Measurements from ENCODE around the gene NOD1.
"Not testable (repeated sequence)": the region's sequence is repeated elsewhere in the genome, so short reads cannot be mapped to it uniquely, and the experiment has no call there.

NOD1 gene

DNA sequence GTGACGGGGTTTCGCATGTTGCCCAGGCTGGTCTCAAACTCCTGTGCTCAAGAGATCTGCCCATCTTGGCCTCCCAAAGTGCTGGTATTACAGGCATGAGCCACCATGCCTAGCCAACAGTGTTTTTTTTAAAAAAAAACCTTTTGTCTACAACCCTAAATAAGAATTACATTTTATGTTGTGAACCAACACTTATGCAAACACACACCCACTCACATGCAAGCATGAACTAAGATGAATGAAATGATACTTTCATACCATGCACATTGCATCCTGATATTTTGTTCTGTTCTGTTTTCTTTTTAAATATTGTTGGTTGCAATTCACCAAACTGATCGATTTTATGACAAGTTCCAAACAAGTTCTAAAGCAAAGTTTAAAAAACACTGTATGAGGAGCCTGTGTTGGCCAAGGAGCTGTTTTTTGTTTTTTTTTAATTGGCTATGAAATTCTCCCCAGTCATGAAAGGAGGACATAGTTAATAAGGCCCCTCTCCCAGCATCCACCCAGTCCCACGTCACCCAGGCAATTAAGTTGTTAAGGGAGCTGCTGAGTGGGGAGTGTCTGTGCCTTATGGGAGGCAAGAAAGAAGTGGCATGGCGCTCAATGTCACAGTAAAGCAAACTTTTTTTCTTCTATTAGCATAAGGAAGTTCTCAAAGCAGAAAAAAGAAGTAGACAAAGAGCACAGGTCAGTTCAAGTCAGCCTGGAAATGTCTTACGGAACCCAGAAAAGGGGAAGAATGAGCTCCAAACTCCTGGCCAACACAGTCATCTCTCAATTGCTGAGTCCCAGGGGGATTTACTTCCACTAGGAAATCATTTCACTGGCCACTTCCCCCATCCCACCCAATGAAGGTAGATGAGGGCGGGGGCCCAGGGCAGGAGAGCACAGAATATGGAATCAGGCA, 50.1 kb downstream of the NOD1 start:
- Mint-ChIP-seq H3K4me3 (no peak overlapping the region), H3K27me3 (no peaks in the 10 kb centered on the region), H3K36me3 (ENCODE audit: insufficient read depth) (peaks cover 19% of the 10 kb centered on the region), H3K27ac (ENCODE audit: low read depth) (no peak overlapping the region), H3K9me3 (no peaks in the 10 kb centered on the region), H3K4me1 (no peaks in the 10 kb centered on the region)
- ATAC-seq (replicated peaks; ENCODE audit: extremely low read depth, poor library complexity, severe bottlenecking) (no peak), DNase-seq (ENCODE audit: low spot score in 2 of 2) (no peak)

DNA sequence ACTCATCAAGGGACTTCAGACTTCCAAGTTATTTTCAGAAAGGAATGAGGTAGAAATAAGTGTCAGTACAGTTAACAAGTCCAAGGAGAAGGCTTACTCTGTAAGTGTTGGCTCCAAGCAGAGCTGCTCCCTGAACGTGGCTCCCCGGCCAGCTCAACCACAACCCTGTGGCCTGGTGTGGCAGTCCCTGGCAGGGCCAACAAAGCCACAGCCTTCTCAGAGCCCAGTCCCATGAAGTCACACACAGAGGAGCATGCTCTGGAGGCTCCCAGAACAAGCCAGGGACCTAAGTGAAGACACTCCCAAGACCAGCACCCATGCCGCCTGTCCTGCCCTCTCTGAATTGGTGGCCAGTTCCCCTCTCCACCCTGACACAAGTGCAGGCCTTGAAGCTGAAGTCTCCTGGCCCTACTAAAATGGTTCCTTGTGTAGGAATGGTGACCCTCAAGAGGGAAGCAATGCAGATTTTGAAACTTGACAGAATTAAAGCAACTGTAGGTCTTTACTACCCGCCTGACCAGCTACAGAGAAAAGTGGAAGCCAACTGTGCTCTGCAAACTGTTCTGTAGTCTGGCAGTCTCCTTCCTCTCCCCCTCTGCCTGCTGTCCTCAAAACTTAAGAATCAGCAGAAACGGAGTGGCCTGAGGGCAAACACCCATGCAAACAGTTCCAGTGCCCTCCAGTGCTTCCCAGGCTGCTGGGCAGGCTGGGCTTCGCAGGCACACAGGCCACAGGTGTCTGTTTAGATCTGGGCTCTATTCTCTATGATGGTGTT, 51.1 kb downstream of the NOD1 start:
- no peaks in the 10 kb centered on the region for H3K27me3 Mint-ChIP-seq
- no peaks in the 10 kb centered on the region for H3K4me1 Mint-ChIP-seq
- H3K27ac Mint-ChIP-seq (ENCODE audit: low read depth): no peak overlapping the region
- no peaks in the 10 kb centered on the region for H3K9me3 Mint-ChIP-seq
- H3K4me3 Mint-ChIP-seq: no peak overlapping the region
- peaks cover 16% of the 10 kb centered on the region for H3K36me3 Mint-ChIP-seq (ENCODE audit: insufficient read depth)
- DNase-seq (ENCODE audit: low spot score in 2 of 2): no peak
- ATAC-seq (replicated peaks; ENCODE audit: extremely low read depth, poor library complexity, severe bottlenecking): no peak

DNA sequence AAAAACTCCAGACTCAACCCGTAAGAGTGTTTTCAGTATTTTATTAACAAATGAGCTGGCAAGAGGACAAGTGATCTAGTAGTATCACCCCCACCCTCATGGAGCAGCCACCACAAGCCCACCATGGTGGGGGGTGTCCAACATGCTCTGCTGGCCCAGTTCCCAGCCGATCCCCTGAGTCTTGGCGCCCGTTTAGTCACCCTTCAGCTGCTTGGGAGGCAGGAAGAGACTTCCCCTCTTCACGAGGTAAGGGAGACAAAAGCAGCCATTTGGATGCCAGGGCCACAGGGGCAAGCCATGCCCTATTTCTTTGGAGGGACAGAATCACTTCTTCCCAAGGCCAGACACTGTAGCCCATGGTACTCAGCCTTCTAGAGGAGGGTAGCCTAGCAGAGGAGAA, 54.1 kb downstream of the NOD1 start:
- Mint-ChIP-seq H3K4me1 (no peaks in the 10 kb centered on the region), H3K36me3 (ENCODE audit: insufficient read depth) (peaks cover 14% of the 10 kb centered on the region), H3K9me3 (peaks cover 4% of the 10 kb centered on the region), H3K27me3 (no peaks in the 10 kb centered on the region), H3K27ac (ENCODE audit: low read depth) (no peak overlapping the region), H3K4me3 (no peak overlapping the region)
- ATAC-seq (replicated peaks; ENCODE audit: extremely low read depth, poor library complexity, severe bottlenecking) (no peak), DNase-seq (ENCODE audit: low spot score in 2 of 2) (no peak)

DNA sequence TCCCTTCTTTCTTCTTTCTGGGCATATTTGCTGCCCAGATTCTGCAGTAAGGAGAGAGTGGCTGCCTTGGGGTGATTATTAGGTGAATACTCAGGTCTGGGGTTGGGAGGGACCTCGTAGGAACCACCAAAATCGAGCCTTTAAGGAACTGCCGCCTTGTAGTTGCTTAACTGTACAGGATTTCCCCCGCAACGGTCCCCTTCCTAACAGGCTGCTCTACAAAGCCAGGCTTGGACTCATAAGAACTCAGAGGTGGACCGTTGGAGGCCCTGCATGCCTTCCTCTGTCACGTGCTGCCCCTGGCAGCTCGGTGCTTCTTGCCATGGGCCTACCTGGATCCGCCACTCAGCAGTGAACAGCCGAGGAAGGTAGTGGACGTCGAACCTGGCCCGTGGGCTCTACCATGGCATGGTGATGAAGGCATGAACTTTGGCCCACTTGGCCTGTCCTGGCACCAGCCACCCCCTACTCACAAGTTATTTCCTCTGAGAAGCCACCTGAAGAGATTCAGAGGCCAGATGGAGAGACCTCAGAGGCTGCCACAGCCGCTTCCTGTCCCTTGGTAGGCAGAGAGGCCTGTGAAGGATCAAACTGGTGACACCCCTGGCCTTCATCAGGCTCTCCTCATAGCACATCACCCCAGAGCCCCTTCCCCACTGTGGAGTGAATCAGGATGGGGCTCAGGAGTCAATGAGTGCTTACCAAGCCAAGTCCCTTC, 54.6 kb downstream of the NOD1 start:
- no peak for DNase-seq (ENCODE audit: low spot score in 2 of 2)

DNA sequence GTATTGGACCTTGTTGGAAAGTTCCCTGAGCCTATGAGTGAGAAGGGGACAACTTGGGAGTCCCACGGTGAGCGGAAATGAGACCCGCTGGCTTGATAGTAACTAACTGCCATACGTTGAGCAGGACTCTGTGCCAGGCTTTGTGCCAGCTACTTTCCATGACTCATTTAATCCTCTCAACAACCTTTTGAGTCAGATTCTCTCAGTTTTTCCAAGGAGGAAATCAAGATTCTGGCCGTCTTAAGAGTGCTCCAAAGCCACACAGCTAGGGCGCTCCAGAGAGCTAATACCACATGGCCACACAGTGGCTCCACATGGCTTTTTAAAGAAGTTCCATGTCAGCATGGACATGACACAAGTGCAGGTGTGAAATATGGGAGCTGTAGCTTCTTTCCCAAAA, 55.7 kb downstream of the NOD1 start:
- Mint-ChIP-seq H3K27ac (ENCODE audit: low read depth) (no peak overlapping the region), H3K4me1 (no peaks in the 10 kb centered on the region), H3K9me3 (peaks cover 4% of the 10 kb centered on the region), H3K4me3 (no peak overlapping the region), H3K36me3 (ENCODE audit: insufficient read depth) (peaks cover 7% of the 10 kb centered on the region), H3K27me3 (no peaks in the 10 kb centered on the region)
- no peak for ATAC-seq (replicated peaks; ENCODE audit: extremely low read depth, poor library complexity, severe bottlenecking)
- no peak for DNase-seq (ENCODE audit: low spot score in 2 of 2)

More for the DNA sequence above, 54.6 kb downstream of the NOD1 start:
- no peak for ATAC-seq (replicated peaks; ENCODE audit: extremely low read depth, poor library complexity, severe bottlenecking)
- H3K4me1 Mint-ChIP-seq: no peaks in the 10 kb centered on the region
- H3K27me3 Mint-ChIP-seq: no peaks in the 10 kb centered on the region
- peaks cover 12% of the 10 kb centered on the region for H3K36me3 Mint-ChIP-seq (ENCODE audit: insufficient read depth)
- H3K9me3 Mint-ChIP-seq: peaks cover 4% of the 10 kb centered on the region
- H3K4me3 Mint-ChIP-seq: no peak overlapping the region
- H3K27ac Mint-ChIP-seq (ENCODE audit: low read depth): no peak overlapping the region

DNA sequence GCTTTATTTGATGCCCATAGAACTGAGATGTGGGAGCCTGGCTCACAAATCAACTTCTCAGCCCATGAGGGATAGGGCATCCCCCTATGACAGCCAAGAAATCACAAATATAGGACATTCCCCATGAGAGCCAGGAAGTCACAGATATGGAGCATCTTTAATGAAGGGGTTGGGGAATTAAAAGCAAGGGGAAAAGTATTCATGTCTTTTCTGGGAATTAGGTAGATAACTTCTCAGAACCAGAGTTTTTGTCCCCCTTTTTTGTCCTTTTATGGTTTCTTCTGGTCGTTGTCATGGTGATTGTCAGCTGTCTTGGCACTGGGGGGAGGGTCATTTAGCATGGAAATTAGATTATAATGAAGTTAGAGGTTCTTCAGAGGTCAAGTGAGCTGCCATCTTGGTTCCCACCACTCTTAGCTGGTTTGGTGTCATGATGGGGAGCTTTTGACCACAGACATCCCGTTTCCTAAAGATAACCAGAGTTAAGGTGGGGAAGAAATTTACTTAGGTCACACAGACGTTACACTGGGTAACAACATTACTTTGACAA, 56.9 kb downstream of the NOD1 start:
- peaks cover 4% of the 10 kb centered on the region for H3K9me3 Mint-ChIP-seq
- ATAC-seq (replicated peaks; ENCODE audit: extremely low read depth, poor library complexity, severe bottlenecking) (no peak), DNase-seq (ENCODE audit: low spot score in 2 of 2) (no peak)
- no peak overlapping the region for H3K27ac Mint-ChIP-seq (ENCODE audit: low read depth)
- H3K27me3 Mint-ChIP-seq: no peaks in the 10 kb centered on the region
- peaks cover 5% of the 10 kb centered on the region for H3K36me3 Mint-ChIP-seq (ENCODE audit: insufficient read depth)
- H3K4me3 Mint-ChIP-seq: no peak overlapping the region
- no peaks in the 10 kb centered on the region for H3K4me1 Mint-ChIP-seq

DNA sequence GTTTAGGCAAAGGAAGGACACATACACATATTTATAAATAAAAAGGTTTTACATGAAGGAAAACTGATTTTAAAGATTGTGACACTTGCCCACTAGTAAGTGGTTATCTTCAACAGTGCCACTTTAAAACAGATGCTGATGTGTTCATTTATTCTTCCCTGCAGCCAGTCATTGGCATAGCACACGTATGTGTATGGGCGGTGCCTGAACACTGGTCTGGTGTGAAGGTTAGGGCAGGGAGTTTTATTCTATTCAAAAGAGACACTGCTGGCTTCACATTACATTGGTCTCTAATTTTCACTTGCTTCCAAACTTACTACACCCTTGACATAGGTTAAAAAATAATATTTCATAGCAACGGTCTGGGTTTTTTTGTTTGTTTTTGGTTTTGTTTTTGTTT, 57.9 kb downstream of the NOD1 start:
- Mint-ChIP-seq H3K36me3 (ENCODE audit: insufficient read depth) (peaks cover 5% of the 10 kb centered on the region), H3K9me3 (peaks cover 4% of the 10 kb centered on the region), H3K4me3 (no peak overlapping the region), H3K27me3 (no peaks in the 10 kb centered on the region), H3K27ac (ENCODE audit: low read depth) (no peak overlapping the region), H3K4me1 (no peaks in the 10 kb centered on the region)
- ATAC-seq (replicated peaks; ENCODE audit: extremely low read depth, poor library complexity, severe bottlenecking): no peak
- no peak for DNase-seq (ENCODE audit: low spot score in 2 of 2)

DNA sequence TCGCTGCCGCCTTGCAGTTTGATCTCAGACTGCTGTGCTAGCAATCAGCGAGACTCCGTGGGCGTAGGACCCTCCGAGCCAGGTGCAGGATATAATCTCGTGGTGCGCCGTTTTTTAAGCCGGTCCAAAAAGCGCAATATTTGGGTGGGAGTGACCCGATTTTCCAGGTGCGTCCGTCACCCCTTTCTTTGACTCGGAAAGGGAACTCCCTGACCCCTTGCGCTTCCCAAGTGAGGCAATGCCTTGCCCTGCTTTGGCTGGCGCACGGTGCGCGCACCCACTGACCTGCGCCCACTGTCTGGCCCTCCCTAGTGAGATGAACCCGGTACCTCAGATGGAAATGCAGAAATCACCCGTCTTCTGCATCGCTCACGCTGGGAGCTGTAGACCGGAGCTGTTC, 58.5 kb downstream of the NOD1 start:
- H3K9me3 Mint-ChIP-seq; H3K36me3 Mint-ChIP-seq (ENCODE audit: insufficient read depth); DNase-seq (ENCODE audit: low spot score in 2 of 2); H3K27me3 Mint-ChIP-seq; H3K4me3 Mint-ChIP-seq; ATAC-seq (replicated peaks; ENCODE audit: extremely low read depth, poor library complexity, severe bottlenecking); H3K27ac Mint-ChIP-seq (ENCODE audit: low read depth); H3K4me1 Mint-ChIP-seq: not testable (repeated sequence)

DNA sequence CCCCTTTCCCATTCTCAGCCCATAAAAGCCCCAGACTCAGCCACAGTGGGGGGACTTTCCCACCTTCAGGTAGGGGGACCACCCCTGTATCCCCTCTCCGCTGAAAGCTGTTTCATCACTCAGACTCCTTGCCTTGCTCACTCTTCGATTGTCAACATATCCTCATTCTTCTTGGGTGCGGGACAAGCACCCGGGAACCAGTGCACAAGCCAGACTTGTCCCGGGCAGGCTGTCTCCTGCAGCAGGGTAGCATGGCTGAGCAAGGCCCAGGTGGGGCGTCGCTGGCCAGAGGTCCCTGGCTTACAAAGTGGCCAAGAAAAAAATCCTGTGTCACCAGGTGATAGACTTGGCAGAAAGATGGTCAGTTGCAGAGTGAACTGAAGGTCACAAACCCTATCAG, 64.7 kb downstream of the NOD1 start:
- H3K4me3 Mint-ChIP-seq: no peak overlapping the region
- ATAC-seq (replicated peaks; ENCODE audit: extremely low read depth, poor library complexity, severe bottlenecking) (no peak), DNase-seq (ENCODE audit: low spot score in 2 of 2) (no peak)
- no peaks in the 10 kb centered on the region for H3K4me1 Mint-ChIP-seq
- H3K9me3 Mint-ChIP-seq: no peaks in the 10 kb centered on the region
- H3K36me3 Mint-ChIP-seq (ENCODE audit: insufficient read depth): peaks cover 5% of the 10 kb centered on the region
- no peaks in the 10 kb centered on the region for H3K27me3 Mint-ChIP-seq
- no peak overlapping the region for H3K27ac Mint-ChIP-seq (ENCODE audit: low read depth)

DNA sequence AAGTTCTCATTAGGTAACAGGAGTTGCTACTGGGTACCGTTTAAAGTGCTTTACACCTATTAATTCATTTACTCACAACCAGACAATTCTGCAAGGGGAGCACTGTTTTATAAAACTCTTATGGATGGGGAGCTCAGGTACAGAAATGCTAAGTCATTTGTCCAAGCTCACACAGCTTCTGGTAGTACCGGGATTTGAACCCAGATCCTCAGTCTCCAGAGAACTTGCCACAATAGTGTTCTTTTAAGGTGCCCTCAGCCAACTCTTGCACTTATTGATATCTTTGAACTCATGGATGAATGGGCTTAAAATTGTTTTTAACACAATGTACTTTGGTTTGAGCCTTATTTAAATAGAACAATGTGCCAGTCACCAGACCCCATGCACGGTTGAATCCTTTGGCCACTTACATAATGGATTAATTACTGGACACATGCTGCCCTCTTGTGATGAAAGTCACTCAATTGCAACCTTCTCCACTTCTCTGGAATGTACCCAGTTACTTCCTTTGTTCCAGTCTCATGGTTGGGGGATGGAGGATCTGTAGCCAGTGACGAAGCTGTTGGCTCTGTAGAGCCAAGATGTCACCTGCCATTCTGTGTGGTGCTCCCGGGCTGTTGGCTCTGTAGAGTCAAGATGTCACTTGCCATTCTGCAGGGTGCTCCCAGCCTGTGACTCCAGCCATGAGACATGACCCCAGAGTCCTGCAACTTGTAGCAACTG, 65.6 kb downstream of the NOD1 start:
- Mint-ChIP-seq H3K9me3 (no peaks in the 10 kb centered on the region), H3K36me3 (ENCODE audit: insufficient read depth) (peaks cover 5% of the 10 kb centered on the region), H3K4me1 (no peaks in the 10 kb centered on the region), H3K27ac (ENCODE audit: low read depth) (no peak overlapping the region), H3K4me3 (no peak overlapping the region), H3K27me3 (no peaks in the 10 kb centered on the region)
- ATAC-seq (replicated peaks; ENCODE audit: extremely low read depth, poor library complexity, severe bottlenecking): no peak
- no peak for DNase-seq (ENCODE audit: low spot score in 2 of 2)

DNA sequence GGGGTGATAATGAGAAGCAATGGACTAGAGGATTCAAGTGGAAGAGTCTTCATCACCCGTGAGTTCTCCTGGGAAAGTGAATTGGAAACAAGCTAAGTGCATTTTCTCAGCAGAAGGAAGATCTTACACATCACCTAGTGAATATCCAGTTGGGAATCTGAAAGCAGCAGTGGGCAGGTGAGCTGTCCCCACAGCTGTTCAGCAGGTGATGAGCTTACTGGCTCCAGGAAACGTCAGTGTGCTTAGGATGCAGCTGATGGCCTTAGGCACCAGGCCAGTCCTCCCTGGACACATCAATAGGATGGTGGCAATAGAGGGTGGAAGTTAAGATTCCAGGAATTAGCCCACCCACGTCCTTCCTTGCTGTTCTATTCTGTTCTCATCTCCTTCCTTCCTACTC, 66.7 kb downstream of the NOD1 start:
- H3K4me1 Mint-ChIP-seq: no peaks in the 10 kb centered on the region
- DNase-seq (ENCODE audit: low spot score in 2 of 2): no peak
- H3K36me3 Mint-ChIP-seq (ENCODE audit: insufficient read depth): peaks cover 5% of the 10 kb centered on the region
- no peak overlapping the region for H3K4me3 Mint-ChIP-seq
- ATAC-seq (replicated peaks; ENCODE audit: extremely low read depth, poor library complexity, severe bottlenecking): no peak
- no peaks in the 10 kb centered on the region for H3K9me3 Mint-ChIP-seq
- H3K27ac Mint-ChIP-seq (ENCODE audit: low read depth): no peak overlapping the region
- H3K27me3 Mint-ChIP-seq: no peaks in the 10 kb centered on the region

DNA sequence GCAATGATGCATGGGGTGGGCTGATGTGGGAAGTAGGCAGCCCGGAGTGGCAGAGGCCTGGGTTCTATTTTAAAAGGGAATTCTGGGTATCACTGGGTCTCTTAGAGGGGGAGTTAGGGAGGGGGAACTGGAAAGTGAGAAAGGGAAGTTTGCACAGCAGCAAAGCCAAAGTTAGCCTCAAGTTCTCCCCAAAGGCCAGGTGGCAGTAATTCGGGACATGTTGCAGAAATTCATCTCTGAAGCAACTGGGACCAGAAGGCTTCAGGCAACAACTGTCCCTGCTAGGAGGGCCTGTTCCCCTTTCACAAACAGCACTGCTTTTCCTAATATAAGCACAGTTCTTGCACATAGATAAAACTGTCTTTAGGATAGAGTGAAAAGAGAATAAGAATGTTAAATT, 67.4 kb downstream of the NOD1 start:
- ATAC-seq (replicated peaks; ENCODE audit: extremely low read depth, poor library complexity, severe bottlenecking): no peak
- Mint-ChIP-seq H3K4me1 (no peaks in the 10 kb centered on the region), H3K27me3 (no peaks in the 10 kb centered on the region), H3K36me3 (ENCODE audit: insufficient read depth) (peaks cover 5% of the 10 kb centered on the region), H3K27ac (ENCODE audit: low read depth) (no peak overlapping the region), H3K4me3 (no peak overlapping the region), H3K9me3 (no peaks in the 10 kb centered on the region)
- DNase-seq (ENCODE audit: low spot score in 2 of 2): no peak
